Mammary epithelial cell (primary cell): Measurements from ENCODE around the gene ASGR1.

ENCODE experiments used
- EZH2 ChIP-seq: IDR thresholded peaks from 2 replicates; pipeline ENCODE4 v1.6.1; 2012; ENCODE audit warnings: low read length, inconsistent platforms, borderline replicate concordance
- TF ChIP-seq, protein P1 (sequence below), 2 donors: IDR thresholded peaks in 1 of 2; conservative IDR thresholded peaks in 1 of 2; 2 replicates each; pipeline ENCODE4 v1.5.1; 2011 to 2012; ENCODE audit warnings: inconsistent platforms in 2 of 2, low read length in 2 of 2, mild to moderate bottlenecking in 2 of 2, control low read depth in 1 of 2, low read depth in 1 of 2; ENCODE audit not compliant: insufficient read depth in 1 of 2; ENCODE audit errors: extremely low read depth in 1 of 2

DNA sequence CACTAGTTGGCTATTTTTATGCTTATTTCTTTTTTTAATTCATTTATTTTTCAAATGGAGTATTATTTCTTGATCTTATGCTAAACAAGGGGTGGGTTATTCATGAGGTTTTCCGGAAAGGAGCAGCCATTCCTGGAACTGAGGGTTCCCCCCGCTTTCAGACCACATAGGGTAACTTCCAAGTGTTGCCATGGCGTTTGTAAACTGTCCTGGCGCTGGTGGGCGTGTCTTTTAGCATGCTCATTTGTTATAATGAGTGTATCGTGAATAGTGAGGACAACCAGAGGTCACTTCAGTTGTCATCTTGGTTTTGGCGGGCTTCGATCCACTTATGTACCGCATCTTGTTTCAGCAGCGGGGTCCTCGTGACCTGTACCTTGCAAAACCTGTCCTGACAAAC, 35.0 kb downstream of the ASGR1 start:
- TF ChIP-seq EZH2, result no peak
- TF ChIP-seq, protein P1, sequence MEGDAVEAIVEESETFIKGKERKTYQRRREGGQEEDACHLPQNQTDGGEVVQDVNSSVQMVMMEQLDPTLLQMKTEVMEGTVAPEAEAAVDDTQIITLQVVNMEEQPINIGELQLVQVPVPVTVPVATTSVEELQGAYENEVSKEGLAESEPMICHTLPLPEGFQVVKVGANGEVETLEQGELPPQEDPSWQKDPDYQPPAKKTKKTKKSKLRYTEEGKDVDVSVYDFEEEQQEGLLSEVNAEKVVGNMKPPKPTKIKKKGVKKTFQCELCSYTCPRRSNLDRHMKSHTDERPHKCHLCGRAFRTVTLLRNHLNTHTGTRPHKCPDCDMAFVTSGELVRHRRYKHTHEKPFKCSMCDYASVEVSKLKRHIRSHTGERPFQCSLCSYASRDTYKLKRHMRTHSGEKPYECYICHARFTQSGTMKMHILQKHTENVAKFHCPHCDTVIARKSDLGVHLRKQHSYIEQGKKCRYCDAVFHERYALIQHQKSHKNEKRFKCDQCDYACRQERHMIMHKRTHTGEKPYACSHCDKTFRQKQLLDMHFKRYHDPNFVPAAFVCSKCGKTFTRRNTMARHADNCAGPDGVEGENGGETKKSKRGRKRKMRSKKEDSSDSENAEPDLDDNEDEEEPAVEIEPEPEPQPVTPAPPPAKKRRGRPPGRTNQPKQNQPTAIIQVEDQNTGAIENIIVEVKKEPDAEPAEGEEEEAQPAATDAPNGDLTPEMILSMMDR (conservative IDR thresholded peaks at IDR 0.05 in 1 of 2, IDR thresholded peaks at IDR 0.05 in 1 of 2; ENCODE audit: extremely low read depth in 1 of 2, insufficient read depth in 1 of 2, low read depth in 1 of 2, low read length in 2 of 2), result no peak
